ENCODE data around the gene ULK3.

DNA sequence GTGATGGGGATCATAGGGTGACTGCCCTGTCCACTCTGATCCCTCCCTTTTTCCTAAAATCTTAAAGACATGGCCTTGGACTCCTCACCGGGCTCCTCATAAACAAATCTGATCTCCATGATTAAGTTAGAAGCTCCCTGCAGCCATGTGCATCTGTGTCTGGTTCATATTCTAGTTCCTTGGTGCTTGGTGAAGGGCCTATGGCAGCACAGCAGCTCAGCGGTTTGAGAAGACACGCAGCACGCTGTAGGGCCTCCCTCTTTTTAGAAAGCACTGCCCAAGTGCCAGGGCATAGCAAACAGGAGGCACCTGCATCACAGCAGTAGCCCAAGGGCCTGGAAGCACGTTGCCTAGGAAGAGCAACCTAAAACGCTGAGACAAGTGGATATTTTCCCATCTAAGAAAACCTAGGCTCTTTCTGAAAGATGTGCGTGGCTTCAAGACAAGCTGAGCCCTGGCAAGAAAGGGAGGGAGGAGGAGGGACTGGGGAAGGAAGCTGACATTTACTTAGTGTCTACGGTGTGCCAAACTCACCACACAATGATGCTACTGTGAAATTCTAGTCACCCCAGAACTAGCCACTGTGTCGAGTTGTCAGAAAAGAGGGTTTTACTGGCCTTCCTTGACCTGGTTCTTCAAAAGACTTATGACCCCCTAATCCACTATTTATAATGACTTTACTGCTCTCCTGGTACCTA lies 14.9 kb upstream of the ULK3 start:
- TF ChIP-seq, protein P1, sequence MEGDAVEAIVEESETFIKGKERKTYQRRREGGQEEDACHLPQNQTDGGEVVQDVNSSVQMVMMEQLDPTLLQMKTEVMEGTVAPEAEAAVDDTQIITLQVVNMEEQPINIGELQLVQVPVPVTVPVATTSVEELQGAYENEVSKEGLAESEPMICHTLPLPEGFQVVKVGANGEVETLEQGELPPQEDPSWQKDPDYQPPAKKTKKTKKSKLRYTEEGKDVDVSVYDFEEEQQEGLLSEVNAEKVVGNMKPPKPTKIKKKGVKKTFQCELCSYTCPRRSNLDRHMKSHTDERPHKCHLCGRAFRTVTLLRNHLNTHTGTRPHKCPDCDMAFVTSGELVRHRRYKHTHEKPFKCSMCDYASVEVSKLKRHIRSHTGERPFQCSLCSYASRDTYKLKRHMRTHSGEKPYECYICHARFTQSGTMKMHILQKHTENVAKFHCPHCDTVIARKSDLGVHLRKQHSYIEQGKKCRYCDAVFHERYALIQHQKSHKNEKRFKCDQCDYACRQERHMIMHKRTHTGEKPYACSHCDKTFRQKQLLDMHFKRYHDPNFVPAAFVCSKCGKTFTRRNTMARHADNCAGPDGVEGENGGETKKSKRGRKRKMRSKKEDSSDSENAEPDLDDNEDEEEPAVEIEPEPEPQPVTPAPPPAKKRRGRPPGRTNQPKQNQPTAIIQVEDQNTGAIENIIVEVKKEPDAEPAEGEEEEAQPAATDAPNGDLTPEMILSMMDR (IDR thresholded peaks at IDR 0.05), result no peak
- TF ChIP-seq POLR2AphosphoS5 (IDR thresholded peaks at IDR 0.05) (no peak), POLR2A (IDR thresholded peaks at IDR 0.05) (no peak)
